Naive thymus-derived CD4-positive, alpha-beta T cell (primary cell): ENCODE results near the gene CCDC102A. TPM values are rescaled to one million over a fixed set of nuclear protein-coding genes. Genes with fewer than 3 reads are reported as not detected.

Experiments
- ATAC-seq: fragments of 150-1000 bp; cut with Tn5 transposase; 2 replicates; pipeline ENCODE4 v1.10.0; 2021; ENCODE audit warnings: mild to moderate bottlenecking, moderate library complexity
- CTCF ChIA-PET: fragments of 350-600 bp; sonication (Branson Sonifier 250); formaldehyde crosslinking; loops from one replicate; lab custom pipeline; 2021; ENCODE audit warnings: antibody characterized with exemption; lab: Charles Lee
- POLR2A ChIA-PET: fragments of 350-600 bp; sonication (Branson Sonifier 250); formaldehyde crosslinking; loops from one replicate; lab custom pipeline; 2021; ENCODE audit warnings: antibody characterized with exemption, inconsistent platforms; lab: Charles Lee
- DNase-seq, 9 donors: peaks; one replicate each; pipeline versions ENCODE4 v3.0.0 to v3.0.0-alpha.2; 2020 to 2022; ENCODE audit warnings: mixed read lengths in 1 of 9
- H3K27ac ChIP-seq: one replicate; pipeline ENCODE4 v1.7.0; 2013; ENCODE audit warnings: mild to moderate bottlenecking, low read depth, low read length, moderate library complexity
- H3K27me3 ChIP-seq, 2 donors: one replicate each; pipeline ENCODE4 v1.7.0; 2013; ENCODE audit warnings: low read length in 2 of 2, mild to moderate bottlenecking in 2 of 2, moderate library complexity in 2 of 2; ENCODE audit not compliant: control insufficient read depth in 2 of 2, insufficient read depth in 2 of 2
- H3K36me3 ChIP-seq, 3 experiments: 1 replicate in 2 of 3; 2 replicates in 1 of 3; pipeline ENCODE4 v1.7.0; 2013; ENCODE audit warnings: low read length in 3 of 3, mild to moderate bottlenecking in 3 of 3, moderate library complexity in 1 of 3; ENCODE audit not compliant: insufficient read depth in 3 of 3, control insufficient read depth in 2 of 3
- H3K4me1 ChIP-seq, 2 donors: one replicate each; pipeline ENCODE4 v1.7.0; 2013; ENCODE audit warnings: low read length in 2 of 2, mild to moderate bottlenecking in 2 of 2, moderate library complexity in 1 of 2; ENCODE audit not compliant: control insufficient read depth in 2 of 2, insufficient read depth in 2 of 2
- H3K4me3 ChIP-seq: 2 replicates; pipeline ENCODE4 v1.7.0; 2013; ENCODE audit warnings: mild to moderate bottlenecking, low read length
- H3K9me3 ChIP-seq, 3 experiments: 1 replicate in 2 of 3; 2 replicates in 1 of 3; pipeline ENCODE4 v1.7.0; 2013; ENCODE audit warnings: low read length in 3 of 3; ENCODE audit not compliant: control insufficient read depth in 2 of 3
- H3K27ac Mint-ChIP-seq, 9 donors: one replicate each; pipeline ENCODE4 v1.8.0; 2020 to 2022; ENCODE audit warnings: mixed read lengths in 9 of 9, mild to moderate bottlenecking in 8 of 9, moderate library complexity in 5 of 9, inconsistent platforms in 2 of 9
- H3K27me3 Mint-ChIP-seq, 5 donors: one replicate each; pipeline ENCODE4 v1.8.0; 2021 to 2022; ENCODE audit warnings: mixed read lengths in 5 of 5, mild to moderate bottlenecking in 1 of 5
- H3K36me3 Mint-ChIP-seq, 5 donors: one replicate each; pipeline ENCODE4 v1.8.0; 2020 to 2022; ENCODE audit warnings: mixed read lengths in 5 of 5, mild to moderate bottlenecking in 3 of 5, inconsistent platforms in 1 of 5
- H3K4me1 Mint-ChIP-seq, 7 donors: one replicate each; pipeline ENCODE4 v1.8.0; 2020 to 2022; ENCODE audit warnings: mixed read lengths in 7 of 7, mild to moderate bottlenecking in 3 of 7, inconsistent platforms in 1 of 7
- H3K4me3 Mint-ChIP-seq, 10 donors: one replicate each; pipeline ENCODE4 v1.8.0; 2020 to 2022; ENCODE audit warnings: mild to moderate bottlenecking in 10 of 10, mixed read lengths in 10 of 10, moderate library complexity in 6 of 10, inconsistent platforms in 2 of 10
- H3K9me3 Mint-ChIP-seq, 11 donors: one replicate each; pipeline ENCODE4 v1.8.0; 2020 to 2022; ENCODE audit warnings: mixed read lengths in 11 of 11, mild to moderate bottlenecking in 4 of 11, inconsistent platforms in 1 of 11, moderate library complexity in 1 of 11
- intact Hi-C, 2 donors: fragments of 100-400 bp; cut with micrococcal nuclease; formaldehyde crosslinking; loops; one replicate each; pipeline ENCODE4 v1.15.1; 2023
- polyA plus RNA-seq, 2 donors: library from polyadenylated mRNA; unstranded; fragments of 300-500 nt; fragmentation: Illumina TruSeq; gene quantifications; one replicate each; pipeline ENCODE4 v1.2.3, GENCODE V29; 2021
- total RNA-seq, 6 experiments: library from RNA in 5 of 6; stranded (reverse) in 5 of 6; gene quantifications; 1 replicate in 5 of 6; 2 replicates in 1 of 6; pipeline ENCODE4 v1.2.3 and lab custom pipeline; 2021 to 2026

Gene CCDC102A
- 10 to 100 TPM in 1 of 5 experiments, 1 to 10 TPM in 4; 3.5 to 12.7 (median 7.1) TPM for total RNA-seq
- 1 to 10 TPM; 3.0 to 9.4 TPM for polyA plus RNA-seq
- total RNA-seq (lab: John Stamatoyannopoulos, UW), result 7.1 reads per million, percentile 30 among the genes with 10 or more reads in this experiment

- peak in 7 of 9 donors; percentile 34 to 84 (median 60) for DNase-seq
- Histone ChIP-seq H3K4me1 (peaks cover 46 to 53% of the 10 kb centered on the region in 2 donors), H3K27me3 (no peaks in the 10 kb centered on the region), H3K9me3 (no peaks in the 10 kb centered on the region), H3K27ac (peak within 1 kb of the TSS; percentile 93), H3K4me3 (peak within 1 kb of the TSS; percentile 76), H3K36me3 (no peaks in the 10 kb centered on the region)
- CTCF ChIA-PET, result interaction anchor here (0.6 to 1.9 kb wide), 6 partner anchors 14 to 119 kb away, joined by 3 to 12 read pairs (median 4); partner anchors contain the start of gene DOK4
- intact Hi-C loops, result loop anchor here (1.0 to 10.0 kb wide), 15 partner anchors 18 to 1096 kb away; partner anchors contain the start of genes DOK4 (in 2 of the 2), KATNB1 (in 2 of the 2), CFAP20 (in 1 of the 2) and CIAPIN1 (in 1 of the 2)
- peak within 1 kb of the TSS; percentile 85 to 96 (median 94) for H3K27ac Mint-ChIP-seq
- peak within 1 kb of the TSS; percentile 84 to 91 (median 88) for H3K4me3 Mint-ChIP-seq
- H3K36me3 Mint-ChIP-seq, result no peaks in the 10 kb centered on the region
- peaks cover 52 to 76% (median 72%) of the 10 kb centered on the region in 7 donors for H3K4me1 Mint-ChIP-seq
- H3K27me3 Mint-ChIP-seq, result no peaks in the 10 kb centered on the region
- no peaks in the 10 kb centered on the region for H3K9me3 Mint-ChIP-seq
- POLR2A ChIA-PET, result interaction anchor here (0.8 to 2.7 kb wide), 10 partner anchors 9 to 200 kb away, joined by 3 to 9 read pairs (median 6); partner anchors contain the start of genes CIAPIN1, COQ9 and DOK4
- peak; percentile 22 for ATAC-seq
Observed at GRCh38 chr16:57536306-57537193, at the start of gene CCDC102A. Gene CCDC102A (minus strand): TSS chr16:57536571. CDS start chr16:57529177, 7,394 bp downstream.

- CTCF ChIA-PET, result interaction anchor here (0.8 kb wide), 1 partner anchor 8 kb away, joined by 3 read pairs; no protein-coding TSS in a partner anchor
- intact Hi-C loops, result no loop called here
- peak overlapping the region in 1 of 10 donors; percentile 8 for H3K4me3 Mint-ChIP-seq
- H3K4me1 Mint-ChIP-seq, result peaks cover 0 to 20% (median 0%) of the 10 kb centered on the region in 7 donors
- DNase-seq, result no peak
- Histone ChIP-seq H3K36me3 (no peaks in the 10 kb centered on the region), H3K4me3 (no peak overlapping the region), H3K27me3 (no peaks in the 10 kb centered on the region), H3K4me1 (peaks cover 0 to 18% of the 10 kb centered on the region in 2 donors), H3K27ac (no peak overlapping the region), H3K9me3 (no peaks in the 10 kb centered on the region)
- POLR2A ChIA-PET, result no interaction called here
- no peaks in the 10 kb centered on the region for H3K9me3 Mint-ChIP-seq
- ATAC-seq, result no peak
- no peak overlapping the region for H3K27ac Mint-ChIP-seq
- peaks cover 0 to 5% (median 0%) of the 10 kb centered on the region in 5 donors for H3K27me3 Mint-ChIP-seq
- H3K36me3 Mint-ChIP-seq, result peaks cover 0 to 3% (median 0%) of the 10 kb centered on the region in 5 donors
Observed at GRCh38 chr16:57585051-57585687, 48.8 kb upstream of the CCDC102A start.

- H3K9me3 Mint-ChIP-seq, result no peaks in the 10 kb centered on the region
- H3K4me1 Mint-ChIP-seq, result peaks cover 0 to 43% (median 6%) of the 10 kb centered on the region in 7 donors
- H3K27me3 Mint-ChIP-seq, result peaks cover 0 to 6% (median 4%) of the 10 kb centered on the region in 5 donors
- DNase-seq, result no peak
- POLR2A ChIA-PET, result no interaction called here
- H3K4me1 ChIP-seq, result peaks cover 0 to 44% of the 10 kb centered on the region in 2 donors
- no peak for ATAC-seq
- no peaks in the 10 kb centered on the region for H3K27me3 ChIP-seq
- H3K36me3 ChIP-seq, result no peaks in the 10 kb centered on the region
- H3K4me3 Mint-ChIP-seq, result no peak overlapping the region
- peak overlapping the region in 3 of 9 donors; percentile 7 to 96 (median 12) for H3K27ac Mint-ChIP-seq
- H3K36me3 Mint-ChIP-seq, result peaks cover 0 to 7% (median 0%) of the 10 kb centered on the region in 5 donors
- H3K4me3 ChIP-seq, result no peak overlapping the region
- intact Hi-C loops, result loop anchor here (5.0 to 10.0 kb wide), 3 partner anchors 158 to 1178 kb away; partner anchors contain the start of gene KATNB1 (in 1 of the 2)
- CTCF ChIA-PET, result interaction anchor here (0.6 to 1.5 kb wide), 2 partner anchors 70 to 194 kb away, joined by 3 to 4 read pairs; no protein-coding TSS in a partner anchor
- no peaks in the 10 kb centered on the region for H3K9me3 ChIP-seq
- no peak overlapping the region for H3K27ac ChIP-seq
Observed at GRCh38 chr16:57579361-57579665, 42.9 kb upstream of the CCDC102A start.

GRCh38 chr16:57578521-57579360 lies 42.4 kb upstream of the CCDC102A start:
- intact Hi-C loops, result loop anchor here (1.0 to 10.0 kb wide), 4 partner anchors 31 to 1179 kb away; partner anchors contain the start of gene KATNB1 (in 1 of the 2)
- Mint-ChIP-seq H3K4me3 (peak overlapping the region in 1 of 10 donors; percentile 75), H3K27ac (peak overlapping the region in 5 of 9 donors; percentile 7 to 96 (median 41)), H3K4me1 (peaks cover 0 to 40% (median 6%) of the 10 kb centered on the region in 7 donors), H3K27me3 (peaks cover 0 to 6% (median 4%) of the 10 kb centered on the region in 5 donors), H3K9me3 (no peaks in the 10 kb centered on the region), H3K36me3 (peaks cover 0 to 7% (median 0%) of the 10 kb centered on the region in 5 donors)
- Histone ChIP-seq H3K4me3 (no peak overlapping the region), H3K36me3 (no peaks in the 10 kb centered on the region), H3K4me1 (peaks cover 0 to 44% of the 10 kb centered on the region in 2 donors), H3K27ac (no peak overlapping the region), H3K9me3 (no peaks in the 10 kb centered on the region), H3K27me3 (no peaks in the 10 kb centered on the region)
- POLR2A ChIA-PET, result no interaction called here
- no peak for DNase-seq
- ATAC-seq, result no peak
- CTCF ChIA-PET, result interaction anchor here (0.6 kb wide), 1 partner anchor 195 kb away, joined by 3 read pairs; no protein-coding TSS in a partner anchor

- Histone ChIP-seq H3K4me3 (no peak overlapping the region), H3K4me1 (peaks cover 0 to 44% of the 10 kb centered on the region in 2 donors), H3K36me3 (no peaks in the 10 kb centered on the region), H3K27ac (no peak overlapping the region), H3K9me3 (no peaks in the 10 kb centered on the region), H3K27me3 (no peaks in the 10 kb centered on the region)
- intact Hi-C loops, result loop anchor here (1.0 to 10.0 kb wide), 7 partner anchors 32 to 1180 kb away; partner anchors contain the start of genes CCDC102A (in 1 of the 2) and KATNB1 (in 1 of the 2)
- peaks cover 0 to 7% (median 0%) of the 10 kb centered on the region in 5 donors for H3K36me3 Mint-ChIP-seq
- ATAC-seq (peak; percentile 46), DNase-seq (peak in 1 of 9 donors; percentile 52)
- H3K27me3 Mint-ChIP-seq, result peaks cover 0 to 6% (median 4%) of the 10 kb centered on the region in 5 donors
- peak overlapping the region in 2 of 9 donors; percentile 7 to 96 for H3K27ac Mint-ChIP-seq
- H3K4me3 Mint-ChIP-seq, result peak overlapping the region in 2 of 10 donors; percentile 6 to 75
- H3K9me3 Mint-ChIP-seq, result no peaks in the 10 kb centered on the region
- ChIA-PET CTCF (interaction anchor here (0.6 to 3.2 kb wide), 4 partner anchors 8 to 58 kb away, joined by 3 to 12 read pairs (median 4); no protein-coding TSS in a partner anchor), POLR2A (interaction anchor here (0.6 kb wide), 1 partner anchor 12 kb away, joined by 3 read pairs; no protein-coding TSS in a partner anchor)
- H3K4me1 Mint-ChIP-seq, result peaks cover 0 to 47% (median 6%) of the 10 kb centered on the region in 7 donors
Observed at GRCh38 chr16:57577691-57578224, 41.4 kb upstream of the CCDC102A start.
